NCI-H510A (cell line): Measurements from ENCODE around the gene TNFRSF1A.

Source experiments
- DNase-seq: peaks from one replicate; lab custom pipeline; 2025; lab: John Stamatoyannopoulos, UW

Gene TNFRSF1A

GRCh38 chr12:6341417-6342139, at the start of gene TNFRSF1A:
Gene TNFRSF1A, minus strand, starts transcription at chr12:6342076. Its CDS starts 262 bp downstream, at chr12:6341814.
- DNase-seq, result no peak

DNA sequence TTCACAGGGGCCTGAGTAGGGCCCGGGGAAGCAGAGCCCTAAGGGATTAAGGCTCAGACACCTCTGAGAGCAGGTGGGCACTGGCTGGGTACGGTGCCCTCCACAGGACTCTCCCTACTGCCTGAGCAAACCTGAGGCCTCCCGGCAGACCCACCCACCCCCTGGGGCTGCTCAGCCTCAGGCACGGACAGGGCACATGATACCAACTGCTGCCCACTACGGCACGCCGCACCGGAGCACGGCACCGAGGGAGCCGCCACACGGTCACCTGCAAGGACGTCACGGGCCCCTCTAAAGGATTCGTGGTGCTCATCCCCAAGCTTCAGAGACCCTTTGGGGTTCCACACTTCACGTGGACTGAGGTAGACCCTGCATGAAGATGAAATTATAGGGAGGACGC, 49.1 kb upstream of the TNFRSF1A start:
- DNase-seq, result no peak

DNA sequence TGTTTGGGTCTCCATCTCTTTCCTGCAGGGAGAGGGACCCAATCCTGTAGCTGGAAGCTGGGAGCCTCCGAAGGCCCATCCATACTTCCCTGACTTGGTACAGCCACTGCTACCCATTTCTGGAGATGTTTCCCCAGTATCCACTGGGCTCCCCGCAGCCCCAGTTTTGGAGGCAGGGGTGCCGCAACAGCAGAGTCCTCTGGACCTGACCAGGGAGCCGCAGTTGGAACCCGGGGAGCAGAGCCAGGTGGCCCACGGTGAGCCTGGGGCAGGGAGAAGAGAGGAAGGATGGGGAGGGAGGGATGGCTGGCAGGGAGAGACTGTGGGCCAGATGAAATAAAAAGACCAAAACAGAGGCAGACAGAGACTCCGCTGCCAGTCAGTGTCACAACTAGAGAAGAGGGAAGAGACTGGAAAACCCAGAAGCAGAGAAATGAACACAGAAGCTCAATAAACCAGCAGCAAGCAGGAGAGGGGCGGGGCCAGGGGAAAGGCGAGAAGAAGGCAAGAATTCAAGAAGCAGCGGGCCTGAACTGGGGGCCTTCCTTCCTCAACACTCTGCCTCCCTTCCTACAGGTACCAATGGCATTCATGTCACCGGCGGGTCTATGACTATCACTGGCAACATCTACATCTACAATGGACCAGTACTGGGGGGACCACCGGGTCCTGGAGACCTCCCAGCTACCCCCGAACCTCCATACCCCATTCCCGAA, 48.4 kb upstream of the TNFRSF1A start:
- no peak for DNase-seq

DNA sequence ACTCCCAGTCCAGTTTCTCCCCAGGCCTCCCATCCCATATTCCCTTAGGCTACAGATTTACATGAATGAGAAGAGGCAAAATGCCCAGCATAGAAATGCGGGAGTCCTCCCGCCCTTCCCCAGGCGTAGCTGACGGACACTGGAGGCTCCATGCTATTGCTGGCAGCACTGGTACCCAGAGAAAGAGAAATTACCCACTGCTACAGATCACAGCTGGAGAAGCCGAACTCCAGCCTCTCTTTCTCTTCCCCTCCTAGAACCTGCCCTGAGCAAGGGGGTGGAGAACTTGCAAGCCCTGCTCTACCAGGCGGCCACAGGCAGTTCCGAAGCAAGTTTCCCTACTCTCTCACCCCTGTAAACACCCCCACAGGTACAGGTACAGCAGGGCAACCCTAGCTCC, 45.7 kb upstream of the TNFRSF1A start:
- DNase-seq, result no peak

GRCh38 chr12:6386491-6386890, 44.6 kb upstream of the TNFRSF1A start:
- no peak for DNase-seq

GRCh38 chr12:6386038-6386437, 44.2 kb upstream of the TNFRSF1A start:
- DNase-seq, result no peak

- DNase-seq, result no peak
Observed at GRCh38 chr12:6384499-6385436, 42.9 kb upstream of the TNFRSF1A start.

- DNase-seq, result peak; percentile 71
Observed at GRCh38 chr12:6383572-6384498, 42.0 kb upstream of the TNFRSF1A start, which contains the start of gene LTBR. Gene LTBR, plus strand, starts transcription at chr12:6384162. Its CDS starts 197 bp downstream, at chr12:6384359.

DNA sequence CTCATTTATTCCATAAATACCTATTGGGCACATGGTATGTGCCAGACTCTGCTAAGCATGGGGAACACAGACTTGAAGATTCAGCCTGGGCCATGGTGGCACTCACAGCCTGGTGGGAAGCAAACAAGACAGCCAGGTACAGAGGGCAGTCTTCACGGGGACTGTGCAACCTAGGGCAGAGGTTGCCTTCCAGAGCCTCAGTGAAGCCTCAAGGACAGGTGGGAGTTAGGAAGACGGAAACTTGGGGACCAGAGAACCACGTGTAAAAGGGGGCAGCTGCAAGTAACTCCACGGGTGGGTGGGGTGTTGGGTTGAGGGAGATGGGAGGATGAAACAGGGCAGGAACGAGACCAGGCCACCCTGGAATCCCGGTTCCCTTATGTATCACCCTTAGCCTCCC, 41.1 kb upstream of the TNFRSF1A start:
- DNase-seq, result no peak

DNA sequence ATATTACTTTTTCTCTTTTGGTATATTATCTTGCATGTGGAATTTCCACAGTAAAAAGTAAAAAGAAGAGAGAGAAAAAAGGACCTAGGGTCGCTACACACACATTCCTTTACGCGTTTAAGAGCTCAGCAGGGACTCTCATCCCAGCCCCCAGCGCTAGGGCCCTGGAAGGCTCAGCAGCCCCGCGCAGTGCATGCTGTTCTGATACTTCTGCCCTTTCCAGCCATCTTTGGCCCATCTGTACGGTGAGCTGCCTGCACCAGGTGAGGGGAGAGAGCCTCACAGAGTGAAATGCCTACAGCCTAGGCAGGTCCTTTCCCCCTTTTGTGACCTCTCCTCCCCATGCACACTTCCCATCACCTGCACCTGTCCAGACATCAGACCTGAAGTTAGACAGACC, 40.5 kb upstream of the TNFRSF1A start:
- no peak for DNase-seq

DNA sequence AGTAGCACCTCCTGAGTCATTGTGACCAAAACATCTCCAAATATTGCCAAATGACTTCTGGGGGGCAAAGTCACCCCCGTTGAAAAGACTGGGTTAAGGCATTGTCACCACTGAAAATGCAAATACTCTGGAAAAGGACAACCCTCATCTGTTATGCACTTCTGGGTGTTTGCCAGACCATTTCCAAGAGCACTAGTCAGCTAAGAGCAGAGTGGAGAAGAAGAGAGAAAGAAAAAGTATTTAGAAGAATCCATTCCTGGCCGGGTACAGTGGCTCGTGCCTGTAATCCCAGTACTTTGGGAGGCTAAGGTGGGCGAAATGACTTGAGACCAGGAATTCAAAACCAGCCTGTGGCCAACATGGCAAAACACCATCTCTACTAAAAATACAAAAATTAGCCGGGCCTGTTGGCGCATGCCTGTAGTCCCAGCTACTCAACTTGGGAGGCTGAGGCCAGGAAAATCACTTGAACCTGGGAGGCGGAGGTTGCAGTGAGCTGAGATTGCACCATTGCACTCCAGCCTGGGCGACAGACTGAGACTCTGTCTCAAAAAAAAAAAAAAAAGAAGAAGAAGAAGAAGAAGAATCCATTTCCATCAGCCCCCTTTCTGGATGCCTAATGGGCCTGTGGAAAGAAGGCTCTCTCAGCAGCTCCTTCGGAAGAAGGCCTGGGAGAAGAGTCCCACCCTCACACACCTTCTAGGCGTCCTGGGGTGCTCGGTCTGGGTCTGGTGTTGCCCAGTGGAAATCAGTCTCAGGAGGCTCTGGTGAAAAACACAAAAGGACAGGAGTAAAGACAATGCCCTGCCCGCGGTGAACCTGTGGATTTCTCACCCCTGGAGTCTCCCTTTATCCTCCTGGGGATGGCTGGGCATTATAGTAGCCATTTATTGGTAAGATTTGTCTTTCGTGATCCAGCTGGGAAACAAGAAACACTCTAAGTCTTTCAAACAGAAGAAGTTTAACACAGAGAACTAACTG, 38.6 kb upstream of the TNFRSF1A start:
- DNase-seq, result no peak

DNA sequence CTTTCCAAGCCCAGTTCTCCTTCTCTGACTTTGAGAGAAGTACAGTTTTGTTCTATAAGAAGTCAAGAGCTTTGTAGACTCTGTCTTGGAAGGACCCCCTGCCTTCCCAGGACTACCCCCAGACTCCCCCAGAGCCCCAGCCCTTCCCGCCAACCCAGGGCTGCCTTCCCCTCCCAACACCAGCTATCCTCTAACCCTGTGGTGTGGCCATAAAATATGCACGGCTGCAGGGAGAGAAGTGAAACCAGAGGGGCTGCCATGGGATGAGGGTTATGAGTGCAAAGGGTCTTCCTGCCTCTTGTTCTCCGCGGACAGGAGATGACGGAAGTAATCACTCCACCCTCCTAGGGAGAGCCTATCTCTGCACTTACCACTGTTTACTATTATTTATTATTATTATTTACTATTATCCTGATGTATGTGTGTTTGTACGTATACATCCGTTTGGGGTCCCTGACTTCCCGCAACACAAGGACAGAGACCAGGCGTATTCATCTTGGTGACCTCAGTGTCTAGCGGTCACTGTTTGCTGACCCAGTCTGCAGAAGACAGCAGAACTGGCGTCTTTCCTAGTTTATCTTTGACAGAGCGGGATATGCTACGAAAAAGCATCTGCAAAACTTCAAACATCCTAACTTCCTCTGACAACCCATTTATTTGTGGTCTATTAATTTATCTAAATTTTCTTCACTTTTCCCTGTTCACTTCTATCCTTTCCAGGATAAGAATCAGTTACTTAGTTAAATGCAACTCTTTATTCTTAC, 37.0 kb upstream of the TNFRSF1A start:
- no peak for DNase-seq

DNA sequence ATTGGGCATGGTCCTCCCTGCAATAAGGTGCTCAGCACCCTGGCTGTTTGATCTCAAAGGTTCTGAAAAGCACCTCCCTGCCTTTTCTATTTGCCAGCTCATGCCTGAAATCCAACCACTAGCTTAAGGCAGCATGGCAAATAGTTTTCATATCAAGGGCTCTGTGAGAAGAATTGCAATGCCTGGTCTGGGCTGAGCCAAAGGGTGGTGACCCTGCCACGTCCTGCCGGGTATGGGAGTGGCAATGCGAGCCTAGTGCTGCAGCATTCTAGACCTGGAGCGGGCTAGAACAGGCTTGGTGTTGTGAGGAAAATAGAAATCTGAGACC, 35.8 kb upstream of the TNFRSF1A start:
- DNase-seq, result no peak

GRCh38 chr12:6376870-6377666, 35.2 kb upstream of the TNFRSF1A start:
- no peak for DNase-seq

DNA sequence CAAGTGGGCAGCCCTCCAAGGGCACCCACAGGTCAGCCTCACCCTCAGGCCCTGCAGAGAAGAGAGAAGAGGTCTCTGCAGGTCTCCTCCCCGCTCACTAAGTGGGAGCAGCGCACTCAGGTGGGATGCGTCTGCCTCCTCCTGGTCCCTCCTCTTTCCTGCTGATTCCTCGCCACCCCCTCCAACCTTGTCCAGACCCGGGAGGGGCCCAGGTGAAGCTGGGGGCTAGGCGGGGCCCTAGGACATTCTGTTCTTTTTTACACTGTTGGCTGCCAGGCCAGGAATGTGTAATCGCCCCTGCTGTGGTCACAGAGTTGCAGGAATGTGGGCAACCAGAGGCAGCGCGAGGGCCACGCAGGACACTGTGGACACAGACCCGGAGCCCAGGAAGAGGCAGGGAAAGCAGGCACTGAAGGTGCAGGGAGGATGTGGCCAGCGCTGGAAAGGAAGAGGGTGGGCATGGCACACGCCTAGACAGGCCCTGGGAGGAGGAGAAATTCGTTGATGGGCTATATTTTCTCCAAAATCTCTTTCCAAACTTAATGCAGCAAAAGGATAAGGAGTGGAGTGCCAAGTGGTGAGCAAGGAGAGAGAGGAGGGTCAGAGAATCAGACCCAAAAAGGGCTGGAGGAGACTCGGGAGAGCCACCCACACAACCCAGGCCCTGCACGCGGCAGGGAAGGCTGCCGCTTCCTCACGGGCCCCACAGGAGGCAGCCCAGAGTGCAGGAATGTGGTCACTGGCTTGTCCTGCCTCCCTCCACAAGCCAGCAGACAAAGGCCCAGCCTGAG, 34.4 kb upstream of the TNFRSF1A start:
- no peak for DNase-seq

DNA sequence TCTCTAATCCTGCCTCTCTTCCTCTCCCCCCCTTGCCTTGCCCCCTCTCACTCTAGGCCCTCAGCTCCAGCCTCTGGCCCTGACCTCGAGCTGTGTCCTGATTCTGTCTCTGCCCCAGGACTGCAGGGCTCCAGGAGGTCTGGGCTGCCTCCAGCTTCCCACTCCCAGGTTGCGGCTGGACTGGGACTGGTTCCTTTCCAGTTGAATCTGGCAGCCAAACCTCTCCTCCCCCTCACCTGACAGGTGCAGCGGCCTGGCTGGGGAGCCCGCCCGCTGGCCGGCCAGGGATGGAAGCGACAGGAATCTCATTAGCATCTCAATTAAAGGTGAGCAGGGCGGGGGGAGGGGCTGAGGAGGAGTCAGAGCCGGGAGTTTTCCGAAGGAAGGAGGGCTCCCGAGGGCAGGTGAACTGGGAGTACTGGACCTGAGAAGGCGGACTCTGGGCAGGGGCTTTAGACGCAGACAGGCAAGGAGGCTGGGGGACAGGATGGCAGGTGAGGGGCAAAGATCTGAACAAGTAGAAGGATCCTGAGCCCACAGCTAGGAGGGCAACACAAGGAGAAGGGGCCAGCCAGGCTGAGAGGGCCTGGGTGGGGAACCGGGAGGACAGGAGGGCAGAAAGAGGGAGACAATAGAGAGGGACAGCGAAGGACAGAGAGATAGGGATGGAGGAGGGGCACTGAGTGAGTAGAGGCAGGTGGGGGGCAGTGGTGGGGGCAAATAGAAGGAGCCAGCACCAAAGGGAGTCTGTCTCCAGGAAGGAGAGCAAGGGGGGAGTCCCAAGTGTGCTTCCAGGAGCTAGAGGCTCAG, 33.6 kb upstream of the TNFRSF1A start, which contains the start of gene SCNN1A:
SCNN1A (minus strand) TSS at position 295 of the 810 bp plus-strand sequence. CDS start 780 bp downstream, outside the sequence.
- DNase-seq, result peak; percentile 78

- DNase-seq, result no peak
Observed at GRCh38 chr12:6374786-6375160, 32.9 kb upstream of the TNFRSF1A start.
